HepG2 (cell line): ENCODE measurements around the gene HSPB2. TPM values are rescaled to one million over a fixed set of nuclear protein-coding genes. Genes with fewer than 3 reads are reported as not detected.
A peak's percentile ranks its signal among the peaks of the same experiment; 100 is the strongest.

ENCODE experiments used
- CCDC6 ChIP-seq: sonication (generic); formaldehyde crosslinking; IDR thresholded peaks from 2 replicates; pipeline ENCODE4 v1.8.1; 2022; ENCODE audit warnings: mild to moderate bottlenecking, missing genetic modification reagents, moderate library complexity
- CREM ChIP-seq, 2 experiments: sonication (generic) in 1 of 2; formaldehyde crosslinking in 1 of 2; IDR thresholded peaks; 2 replicates each; pipeline versions ENCODE4 v1.4.0 to v1.6.1; 2016 to 2020; ENCODE audit warnings: antibody characterized with exemption in 1 of 2, mild to moderate bottlenecking in 1 of 2, missing genetic modification reagents in 1 of 2
- DMTF1 ChIP-seq: sonication (generic); formaldehyde crosslinking; IDR thresholded peaks from 2 replicates; pipeline ENCODE4 v1.4.0; 2020; ENCODE audit warnings: mild to moderate bottlenecking, missing genetic modification reagents
- FOXP1 ChIP-seq, 2 experiments: fragments of 450-650 bp in 1 of 2; IDR thresholded peaks; 2 replicates each; pipeline ENCODE4 v1.6.1; 2017 to 2018; ENCODE audit warnings: antibody characterized with exemption in 1 of 2
- HDAC2 ChIP-seq: sonication (generic); formaldehyde crosslinking; IDR thresholded peaks from 2 replicates; pipeline ENCODE4 v1.4.0; 2020; ENCODE audit warnings: missing genetic modification reagents
- MAZ ChIP-seq, 2 experiments: sonication (generic) in 1 of 2; formaldehyde crosslinking in 1 of 2; IDR thresholded peaks; 2 replicates each; pipeline versions ENCODE4 v1.5.0 to v1.6.1; 2012 to 2020; ENCODE audit warnings: low read depth in 2 of 2, mild to moderate bottlenecking in 2 of 2, borderline replicate concordance in 1 of 2, improper control_type of control experiment in 1 of 2, low read length in 1 of 2, missing genetic modification reagents in 1 of 2, moderate library complexity in 1 of 2
- SKIL ChIP-seq: sonication (generic); formaldehyde crosslinking; IDR thresholded peaks from 2 replicates; pipeline ENCODE4 v1.8.0; 2022; ENCODE audit warnings: missing genetic modification reagents, mild to moderate bottlenecking, moderate library complexity, borderline replicate concordance
- UBTF ChIP-seq: sonication (generic); formaldehyde crosslinking; IDR thresholded peaks from 2 replicates; pipeline ENCODE4 v1.4.0; 2020; ENCODE audit warnings: mild to moderate bottlenecking, missing genetic modification reagents
- ZNF329 ChIP-seq: sonication (generic); formaldehyde crosslinking; IDR thresholded peaks from 2 replicates; pipeline ENCODE4 v1.9.0; 2021; ENCODE audit warnings: low read depth, mild to moderate bottlenecking, missing genetic modification reagents
- ZNF543 ChIP-seq: sonication (generic); formaldehyde crosslinking; IDR thresholded peaks from 2 replicates; pipeline ENCODE4 v1.4.0; 2020; ENCODE audit warnings: mild to moderate bottlenecking, missing genetic modification reagents
- ZNF574 ChIP-seq: sonication (generic); formaldehyde crosslinking; IDR thresholded peaks from 2 replicates; pipeline ENCODE4 v1.4.0; 2020; ENCODE audit warnings: missing genetic modification reagents
- ZNF580 ChIP-seq: IDR thresholded peaks from 2 replicates; pipeline ENCODE4 v1.6.1; 2016; ENCODE audit warnings: low read depth, borderline replicate concordance
- polyA plus RNA-seq, 8 experiments: library from polyadenylated mRNA; depleted of rRNA in 3 of 8; stranded (reverse) in 7 of 8; unstranded in 1 of 8; fragments of >200 nt; fragmentation: Illumina TruSeq in 4 of 8; extraction: Trizol in 4 of 8; gene quantifications; 2 replicates each; pipeline versions ENCODE4 v1.2.1 to v1.2.3, GENCODE V29; 2011 to 2016; ENCODE audit warnings: low read depth in 4 of 8, missing spikeins in 1 of 8, mixed read lengths in 1 of 8; ENCODE audit not compliant: insufficient read depth in 1 of 8
- total RNA-seq, 5 experiments: library from RNA; depleted of rRNA; stranded (reverse); fragments of >200 nt; fragmentation: Illumina TruSeq; extraction: Trizol; gene quantifications; 2 replicates each; pipeline ENCODE4 v1.2.3, GENCODE V29; 2016; ENCODE audit warnings: low read depth in 1 of 5
- TF ChIP-seq, protein P1 (sequence below): IDR thresholded peaks from 2 replicates; pipeline ENCODE4 v1.6.1; 2018; ENCODE audit warnings: missing genetic modification reagents, mild to moderate bottlenecking, missing compliant biosample characterization
- TF ChIP-seq, protein P2 (sequence below): IDR thresholded peaks from 2 replicates; pipeline ENCODE4 v1.6.1; 2012; ENCODE audit warnings: inconsistent platforms

HSPB2 gene
- total and polyA plus RNA-seq, 2 of the 13 experiments (the other 11 are each of a cell fraction or from before 2014, with no cell fraction given) = 0.04 TPM; not detected in 1

GRCh38 chr11:111878849-111879636 is 33.5 kb upstream of the HSPB2 start, which contains the start of the genes CFAP68 and FDXACB1 (continued):
- peak; percentile 95 for TF ChIP-seq ZNF574 (CRISPR knock-in tag)
- TF ChIP-seq CCDC6 = peak; percentile 72
- peak; percentile 93 for TF ChIP-seq SKIL
- peak; percentile 84 for TF ChIP-seq HDAC2
- TF ChIP-seq, protein P1, sequence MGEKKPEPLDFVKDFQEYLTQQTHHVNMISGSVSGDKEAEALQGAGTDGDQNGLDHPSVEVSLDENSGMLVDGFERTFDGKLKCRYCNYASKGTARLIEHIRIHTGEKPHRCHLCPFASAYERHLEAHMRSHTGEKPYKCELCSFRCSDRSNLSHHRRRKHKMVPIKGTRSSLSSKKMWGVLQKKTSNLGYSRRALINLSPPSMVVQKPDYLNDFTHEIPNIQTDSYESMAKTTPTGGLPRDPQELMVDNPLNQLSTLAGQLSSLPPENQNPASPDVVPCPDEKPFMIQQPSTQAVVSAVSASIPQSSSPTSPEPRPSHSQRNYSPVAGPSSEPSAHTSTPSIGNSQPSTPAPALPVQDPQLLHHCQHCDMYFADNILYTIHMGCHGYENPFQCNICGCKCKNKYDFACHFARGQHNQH = peak; percentile 79
- peak; percentile 47; the same call in 1 of the 2 replicates for TF ChIP-seq ZNF580 (CRISPR knock-in tag)
- no peak for TF ChIP-seq DMTF1 (CRISPR knock-in tag)
- peak; percentile 64 for TF ChIP-seq MAZ (IDR thresholded peaks at IDR 0.05; ENCODE audit: borderline replicate concordance, low read depth, low read length)
- peak; percentile 94 for TF ChIP-seq MAZ (CRISPR knock-in tag; IDR thresholded peaks at IDR 0.05; ENCODE audit: low read depth)
- TF ChIP-seq UBTF (CRISPR knock-in tag) = peak; percentile 88
- TF ChIP-seq FOXP1 (IDR thresholded peaks at IDR 0.05) = no peak
- 0 out of 2 replicates have a peak, but pooled peaks have one; percentile 14 for TF ChIP-seq FOXP1 (CRISPR knock-in tag; IDR thresholded peaks at IDR 0.05)
- TF ChIP-seq, protein P2, sequence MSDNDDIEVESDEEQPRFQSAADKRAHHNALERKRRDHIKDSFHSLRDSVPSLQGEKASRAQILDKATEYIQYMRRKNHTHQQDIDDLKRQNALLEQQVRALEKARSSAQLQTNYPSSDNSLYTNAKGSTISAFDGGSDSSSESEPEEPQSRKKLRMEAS = peak; percentile 76
- peak; percentile 99 for TF ChIP-seq CREM (IDR thresholded peaks at IDR 0.05)
- peak; percentile 90 for TF ChIP-seq CREM (CRISPR knock-in tag; IDR thresholded peaks at IDR 0.05)
- TF ChIP-seq ZNF543 (CRISPR knock-in tag) = peak; percentile 84; the same call in 1 of the 2 replicates
- peak; percentile 84 for TF ChIP-seq ZNF329 (CRISPR knock-in tag)
